Measurements from ENCODE around the gene AKAP14.
"Not testable (repeated sequence)": the region's sequence is repeated elsewhere in the genome, so short reads cannot be mapped to it uniquely, and the experiment has no call there.

The AKAP14 gene

DNA sequence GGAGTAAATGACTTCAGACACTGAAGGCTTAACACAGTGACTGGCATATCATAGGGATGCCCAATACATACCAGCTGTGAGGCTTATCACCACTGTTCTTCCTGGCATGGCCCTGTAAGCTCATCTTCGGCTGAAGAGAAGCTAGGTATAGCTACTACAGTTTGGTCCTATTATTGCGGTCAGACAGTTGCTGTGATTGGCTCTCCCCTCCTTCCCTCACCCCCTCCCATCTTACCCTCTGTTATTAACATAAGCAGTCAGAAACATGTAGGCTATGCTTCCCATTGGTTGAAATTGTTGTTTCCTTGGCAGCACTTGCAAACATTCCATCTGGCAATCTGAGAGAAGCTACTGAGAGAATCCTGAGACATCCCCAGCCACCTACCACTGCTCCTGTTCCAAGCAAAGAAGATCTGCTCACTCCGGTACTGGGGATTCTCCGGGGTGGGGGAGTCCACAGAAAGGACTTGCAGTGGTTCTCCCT is at the start of gene AKAP14:
TSS of gene AKAP14 (plus strand) at position 51 of the 484 bp plus-strand sequence. CDS start 7,331 bp downstream, outside the sequence.
- DNase-seq (ENCODE audit: low read depth) = no peak

DNA sequence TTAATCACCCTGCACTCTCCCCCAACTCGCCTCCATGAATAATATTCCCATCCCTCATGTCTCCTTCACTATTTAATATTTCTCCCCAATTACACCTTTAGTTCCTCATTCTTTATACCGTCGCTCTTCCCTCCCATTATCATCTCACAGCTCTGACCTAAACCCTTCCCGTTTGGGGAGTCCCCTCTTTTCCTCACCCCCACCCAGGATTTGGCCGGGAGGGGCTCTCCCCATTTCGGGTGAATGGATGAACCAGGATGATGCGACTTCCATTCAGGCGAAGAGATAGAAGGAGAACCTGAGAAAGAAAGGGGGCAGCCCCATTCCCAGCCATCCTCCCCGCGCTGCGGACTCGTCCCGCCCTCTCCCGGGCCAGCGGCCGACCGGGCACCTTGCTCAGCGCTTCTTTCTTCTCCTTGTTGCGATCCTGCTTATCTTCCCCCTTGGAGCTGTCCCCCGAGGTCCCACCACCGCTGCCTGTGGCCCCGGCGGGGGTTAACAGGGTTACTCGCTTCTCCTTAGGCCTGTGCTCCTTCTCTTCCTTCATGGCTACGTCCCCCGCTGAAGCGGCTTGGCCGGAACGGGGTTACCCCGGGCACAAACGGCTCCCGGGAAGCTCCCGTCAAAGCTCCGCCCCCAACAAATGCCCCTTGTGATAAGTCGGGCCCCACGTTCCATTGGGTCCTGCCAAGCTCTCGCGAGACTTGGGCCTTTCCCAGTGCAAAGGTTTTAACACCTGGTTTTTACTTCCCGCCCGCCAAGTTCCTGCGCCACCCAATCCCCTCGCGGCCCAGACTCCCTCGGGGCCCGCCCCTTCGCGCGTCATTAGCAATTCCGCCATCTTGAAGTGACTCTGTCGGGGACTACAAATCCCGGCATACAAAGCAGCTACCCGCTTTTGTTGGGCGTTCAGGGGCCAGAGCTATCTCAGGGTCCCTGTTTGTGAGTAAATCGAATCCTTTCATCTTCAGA is 43.0 kb upstream of the AKAP14 start, which contains the start of gene UPF3B:
TSS of gene UPF3B (minus strand) at position 582 of the 972 bp plus-strand sequence. CDS start at position 547, 35 bp downstream.
- DNase-seq (ENCODE audit: low read depth) = peak; percentile 94

- DNase-seq (ENCODE audit: low read depth) = no peak
These were observed 42.2 kb upstream of the AKAP14 start for GRCh38 chrX:119853444-119853843.

DNA sequence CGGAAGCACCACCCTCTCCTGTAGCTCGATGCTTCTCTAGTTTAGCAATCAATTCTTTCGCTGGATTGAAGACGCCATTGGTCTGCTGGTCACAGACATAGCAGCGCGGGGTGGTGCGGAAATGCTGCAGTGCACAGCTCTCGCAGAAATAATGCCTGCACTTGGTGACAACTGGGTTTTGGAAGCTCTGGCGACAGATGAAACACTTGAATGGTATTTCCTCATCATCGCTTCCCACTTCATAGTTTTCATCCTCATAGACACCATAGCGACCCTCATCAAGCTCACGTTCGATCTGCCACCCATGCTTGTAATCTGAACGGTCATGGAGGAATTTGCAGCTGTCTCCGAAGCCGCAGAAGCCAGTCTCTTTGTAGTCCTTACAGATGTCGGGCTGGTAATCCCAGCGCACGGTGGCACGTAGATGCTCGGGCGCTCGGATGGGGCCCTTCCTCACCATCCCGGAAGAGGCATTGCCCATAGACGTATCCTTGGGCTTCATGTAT is 25.0 kb upstream of the AKAP14 start:
- peak; percentile 12 for DNase-seq (ENCODE audit: low read depth)

DNA sequence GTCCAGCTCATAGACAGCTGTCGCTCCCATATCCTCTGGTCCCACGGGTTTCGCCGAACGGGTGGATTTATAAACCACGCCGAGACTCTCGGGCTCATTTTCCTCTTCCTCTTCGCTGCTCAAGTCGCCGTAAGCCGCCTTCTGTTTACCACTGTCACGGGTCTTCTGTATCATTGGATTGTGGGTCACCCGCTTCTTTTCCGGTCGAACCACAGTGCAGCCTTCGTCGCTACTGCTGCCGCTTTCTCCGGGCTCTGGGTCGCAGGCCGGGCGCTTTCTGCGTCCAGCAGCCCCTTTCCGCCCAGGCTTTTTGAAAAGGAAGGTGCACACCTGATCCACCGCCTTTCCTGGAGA is 24.5 kb upstream of the AKAP14 start:
- peak; percentile 17 for DNase-seq (ENCODE audit: low read depth)

DNA sequence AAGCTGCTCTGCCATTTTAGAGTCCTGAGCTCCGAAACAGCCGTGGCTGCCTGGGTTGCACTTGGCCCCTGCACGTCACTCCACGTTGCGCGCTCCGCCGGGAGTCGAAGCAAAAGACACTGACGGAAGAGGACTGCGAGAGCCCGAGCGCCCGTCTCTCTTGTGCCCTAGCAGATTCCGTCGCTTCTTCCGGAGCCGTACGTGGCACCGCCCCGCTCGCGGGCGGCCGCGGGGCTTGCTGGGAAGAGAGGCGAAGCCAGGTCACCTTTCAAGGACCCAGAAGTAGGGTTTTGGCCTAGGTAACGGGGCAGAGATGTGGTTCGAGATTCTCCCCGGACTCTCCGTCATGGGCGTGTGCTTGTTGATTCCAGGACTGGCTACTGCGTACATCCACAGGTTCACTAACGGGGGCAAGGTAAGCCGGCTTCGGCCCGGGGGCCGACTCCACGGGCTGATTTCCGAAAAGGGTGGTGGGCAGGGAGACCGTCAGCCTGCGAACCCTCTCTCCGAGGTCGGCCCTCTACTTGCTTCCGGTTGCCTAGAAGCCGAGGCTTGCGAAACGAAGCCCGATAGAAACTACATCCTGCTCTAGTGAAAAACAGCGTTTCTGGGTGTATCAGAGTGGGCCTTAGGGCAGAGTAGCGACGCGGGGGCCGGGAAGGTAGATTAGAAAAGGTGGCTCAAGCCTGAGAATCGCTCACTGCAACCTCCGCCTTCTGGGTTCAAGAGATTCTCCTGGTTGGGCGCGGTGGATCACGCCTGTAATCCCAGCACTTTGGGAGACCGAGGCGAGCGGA is 23.9 kb upstream of the AKAP14 start, which contains the start of the genes NDUFA1 and RNF113A:
TSS of gene NDUFA1 (plus strand) at position 234 of the 797 bp plus-strand sequence. CDS start at position 314, 80 bp downstream.
TSS of gene RNF113A (minus strand) at position 135 of the 797 bp plus-strand sequence. CDS start at position 15, 120 bp downstream.
- DNase-seq (ENCODE audit: low read depth) = peak; percentile 75

DNA sequence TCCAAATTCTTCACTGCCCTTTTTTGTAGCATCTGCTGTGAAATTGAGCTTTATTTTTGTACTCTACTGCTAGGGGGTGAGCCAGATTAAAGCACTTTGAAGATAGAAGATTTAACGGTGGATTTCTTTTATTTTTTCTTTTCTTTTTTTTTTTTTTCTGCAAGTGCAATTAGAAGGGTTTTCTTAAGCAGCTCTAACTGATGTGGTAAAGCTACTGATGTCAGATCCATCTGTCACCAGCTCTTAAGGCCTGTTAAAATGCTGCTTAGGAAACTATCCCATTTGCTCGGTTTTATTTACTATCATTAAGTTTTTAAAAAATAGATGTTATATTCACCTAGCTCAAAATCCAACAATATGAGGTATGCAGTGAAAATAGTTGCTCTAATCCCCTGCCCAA is 17.0 kb upstream of the AKAP14 start:
- no peak for DNase-seq (ENCODE audit: low read depth)

- no peak for DNase-seq (ENCODE audit: low read depth)
These were observed 15.6 kb upstream of the AKAP14 start for GRCh38 chrX:119880076-119880475.

- DNase-seq (ENCODE audit: low read depth) = no peak
These were observed 14.9 kb upstream of the AKAP14 start for GRCh38 chrX:119880552-119881437.

DNA sequence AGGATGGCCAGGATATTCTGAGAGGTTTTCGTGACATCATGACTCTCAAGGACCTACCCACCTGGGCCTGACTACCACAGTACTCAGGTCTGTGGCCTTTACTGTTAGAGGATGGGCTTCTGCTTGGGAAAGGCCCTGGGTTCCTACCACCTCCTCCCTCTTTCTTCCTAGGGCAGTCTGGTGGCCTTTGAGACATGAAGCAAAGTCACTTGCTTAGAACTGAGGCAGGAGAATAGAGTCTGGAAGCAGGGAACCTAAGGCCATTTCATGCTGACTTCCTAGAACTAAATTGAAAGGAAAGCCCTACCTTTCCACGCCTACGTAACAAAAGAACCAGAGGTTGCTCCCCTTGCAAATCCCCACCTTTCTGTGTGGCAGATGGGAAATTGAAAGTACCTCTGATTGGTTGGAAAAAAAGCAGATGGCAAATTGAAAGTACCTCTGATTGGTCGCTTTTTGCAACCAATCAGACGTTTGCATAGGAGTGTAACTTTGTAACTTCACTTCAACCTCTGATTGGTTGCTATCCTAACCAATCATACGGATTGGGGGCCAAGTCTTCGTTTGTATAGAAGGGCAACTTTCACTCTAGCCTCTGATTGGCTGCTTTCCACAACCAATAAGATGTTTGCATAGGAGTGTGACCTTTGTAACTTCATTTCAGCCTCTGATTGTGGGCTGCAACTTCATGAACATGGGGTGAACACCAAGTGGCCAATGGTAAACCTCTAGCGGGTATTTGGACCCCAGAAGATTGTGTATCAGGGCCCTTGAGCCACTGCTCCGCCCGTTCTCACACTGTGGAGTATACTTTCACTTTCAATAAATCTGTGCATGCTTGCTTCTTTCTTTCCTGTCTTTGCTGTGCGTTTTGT is 9.9 kb upstream of the AKAP14 start:
- peak; percentile 3 for DNase-seq (ENCODE audit: low read depth)

DNA sequence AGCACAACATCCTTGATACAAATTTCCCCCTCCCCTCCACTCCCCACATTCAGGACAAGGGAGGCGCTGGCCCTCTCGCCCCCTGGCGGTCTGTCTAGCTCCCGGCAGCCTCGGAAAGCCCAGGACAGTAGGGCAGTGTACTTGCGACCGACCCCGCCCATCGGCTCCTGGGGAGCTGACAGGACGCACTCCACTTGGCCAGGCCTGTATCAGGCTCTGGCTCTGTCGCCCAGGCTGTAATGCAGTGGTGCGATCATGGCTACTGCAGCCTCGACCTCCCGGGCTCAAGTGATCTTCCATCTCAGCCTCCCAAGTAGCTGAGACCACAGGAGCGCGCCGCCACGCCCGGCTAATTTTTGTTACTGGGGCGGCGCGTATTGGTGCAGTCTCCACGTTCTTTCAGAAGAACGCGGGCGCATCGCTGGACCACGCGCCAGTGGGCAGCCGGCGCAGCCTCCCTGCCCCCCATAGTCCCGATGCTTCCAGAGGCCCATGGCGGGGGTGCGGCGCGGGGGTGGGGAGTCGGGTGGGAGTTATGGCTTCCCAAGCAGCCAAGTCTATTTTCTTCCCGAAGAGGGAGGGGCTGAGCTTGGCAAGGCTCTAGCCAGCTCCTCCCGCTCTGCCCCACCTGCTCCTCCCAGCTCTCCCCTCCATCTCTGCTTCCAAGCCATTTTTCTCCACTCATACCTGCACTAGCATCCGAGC is 7.8 kb upstream of the AKAP14 start:
- peak; percentile 28 for DNase-seq (ENCODE audit: low read depth)

DNA sequence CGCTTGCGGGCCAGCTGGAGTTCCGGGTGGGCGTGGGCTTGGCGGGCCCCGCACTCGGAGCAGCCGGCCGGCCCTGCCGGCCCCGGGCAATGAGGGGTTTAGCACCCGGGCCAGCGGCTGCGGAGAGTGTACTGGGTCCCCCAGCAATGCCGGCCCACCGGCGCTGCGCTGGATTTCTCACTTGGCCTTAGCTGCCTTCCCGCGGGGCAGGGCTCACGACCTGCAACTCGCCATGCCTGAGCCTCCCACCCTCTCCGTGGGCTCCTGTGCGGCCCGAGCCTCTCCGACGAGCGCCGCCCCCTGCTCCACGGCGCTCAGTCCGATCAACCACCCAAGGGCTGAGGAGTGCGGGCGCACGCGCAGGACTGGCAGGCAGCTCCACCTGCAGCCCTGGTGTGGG is 5.1 kb upstream of the AKAP14 start:
- DNase-seq (ENCODE audit: low read depth) = not testable (repeated sequence)

- DNase-seq (ENCODE audit: low read depth) = not testable (repeated sequence)
These were observed 3.6 kb upstream of the AKAP14 start for GRCh38 chrX:119891961-119892692.

- DNase-seq (ENCODE audit: low read depth) = no peak
These were observed 3.4 kb downstream of the AKAP14 start for GRCh38 chrX:119899125-119899524.

DNA sequence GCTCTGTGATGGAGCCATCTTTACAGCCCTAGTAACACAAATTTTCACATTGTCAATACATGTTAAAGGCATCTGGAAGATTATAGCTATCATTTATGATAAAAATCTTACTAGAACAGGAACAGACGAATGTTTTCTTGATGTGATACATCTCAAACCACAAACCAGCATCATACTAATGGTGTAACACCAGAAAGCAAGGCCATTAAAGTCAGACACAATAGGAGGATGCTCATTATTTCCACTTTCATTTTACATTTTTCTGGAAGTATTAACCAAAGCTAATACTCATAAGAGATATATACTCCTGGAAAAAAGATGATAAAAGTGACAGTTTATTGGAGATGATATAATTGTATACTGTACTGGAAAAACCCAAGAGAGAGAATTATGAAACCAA is 5.3 kb downstream of the AKAP14 start:
- no peak for DNase-seq (ENCODE audit: low read depth)

DNA sequence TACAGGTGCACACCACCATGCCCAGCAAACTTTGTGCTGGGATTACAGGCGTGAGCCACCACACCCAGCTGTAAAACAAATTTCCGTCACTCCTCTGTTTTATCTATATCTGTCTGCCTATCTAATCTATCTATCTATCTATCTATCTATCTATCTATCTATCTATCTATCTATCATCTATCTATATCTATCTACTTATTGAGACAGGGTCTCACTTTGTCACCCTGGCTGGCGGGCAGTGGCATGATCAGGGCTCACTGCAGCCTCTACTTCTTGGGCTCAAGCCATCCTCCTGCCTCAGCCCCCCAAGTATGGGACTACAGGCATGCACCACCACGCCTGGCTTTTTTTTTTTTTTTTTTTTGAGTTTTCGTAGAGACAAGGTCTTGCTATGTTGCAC is 20.6 kb downstream of the AKAP14 start:
- DNase-seq (ENCODE audit: low read depth) = no peak

DNA sequence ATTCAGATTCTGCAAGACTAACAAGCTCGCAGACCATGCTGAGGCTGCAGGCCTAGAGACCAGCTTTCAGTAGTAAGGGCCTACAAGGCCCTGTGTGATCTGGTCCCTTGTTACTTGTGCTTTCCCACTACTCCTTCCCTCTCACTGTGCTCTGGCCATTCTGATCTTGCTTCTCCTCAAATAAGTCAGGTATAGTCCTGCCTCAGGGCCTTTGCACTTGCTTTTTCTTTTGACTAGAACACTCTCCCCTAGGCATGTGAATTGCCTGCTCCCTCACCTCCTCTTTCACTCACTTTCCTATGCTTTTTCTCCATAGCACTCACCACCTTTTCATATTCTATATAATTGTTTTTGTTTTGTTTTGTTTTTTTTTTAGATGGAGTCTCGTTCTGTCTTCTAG is 22.2 kb downstream of the AKAP14 start:
- no peak for DNase-seq (ENCODE audit: low read depth)

GRCh38 chrX:119919835-119920585 is 24.3 kb downstream of the AKAP14 start:
- no peak for DNase-seq (ENCODE audit: low read depth)
